ENCODE measurements around the gene FURIN. TPM values are rescaled to one million over a fixed set of nuclear protein-coding genes. Genes with fewer than 3 reads are reported as not detected.

FURIN gene
- total and polyA plus RNA-seq, 2 of the 4 experiments (the other 2 are of a cell fraction) = 34.8 to 54.3 TPM

- no peak for TF ChIP-seq CHD1 (IDR thresholded peaks at IDR 0.05; ENCODE audit: low read depth, low read length)
- no peak for TF ChIP-seq FOS (IDR thresholded peaks at IDR 0.05; ENCODE audit: low read depth, low read length)
- TF ChIP-seq RFX5 (IDR thresholded peaks at IDR 0.05; ENCODE audit: low read depth, low read length) = no peak
- no peak for TF ChIP-seq USF2 (IDR thresholded peaks at IDR 0.05; ENCODE audit: low read depth, low read length)
- no peak for TF ChIP-seq RCOR1 (IDR thresholded peaks at IDR 0.05; ENCODE audit: insufficient replicate concordance, low read length)
- no peak for TF ChIP-seq POLR2A (IDR thresholded peaks at IDR 0.05; ENCODE audit: low read depth, low read length)
- TF ChIP-seq MAFK (IDR thresholded peaks at IDR 0.05; ENCODE audit: low read depth, low read length) = no peak
- TF ChIP-seq MAZ (IDR thresholded peaks at IDR 0.05; ENCODE audit: borderline replicate concordance, low read depth, low read length) = no peak
- no peak for TF ChIP-seq SMC3 (IDR thresholded peaks at IDR 0.05; ENCODE audit: low read depth, low read length)
- no peak for TF ChIP-seq ELK1 (IDR thresholded peaks at IDR 0.05; ENCODE audit: borderline replicate concordance, low read depth, low read length)
- TF ChIP-seq CTCF (conservative IDR thresholded peaks at IDR 0.05; ENCODE audit: low read depth, low read length) = no peak
- no peak for TF ChIP-seq NFE2L2 (IDR thresholded peaks at IDR 0.05; ENCODE audit: low read depth, low read length)
- TF ChIP-seq MXI1 (IDR thresholded peaks at IDR 0.05; ENCODE audit: borderline replicate concordance, low read depth, low read length) = no peak
- TF ChIP-seq BHLHE40 (IDR thresholded peaks at IDR 0.05; ENCODE audit: low read depth, low read length) = no peak
- no peak for TF ChIP-seq CEBPB (IDR thresholded peaks at IDR 0.05; ENCODE audit: low read depth, low read length)
- TF ChIP-seq RAD21 (IDR thresholded peaks at IDR 0.05; ENCODE audit: low read length) = no peak
- ATAC-seq (ENCODE audit: low read depth) = no peak
- Histone ChIP-seq H3K56ac (ENCODE audit: extremely low read depth, insufficient read depth, low read length) (no peak overlapping the region), H4K20me1 (ENCODE audit: insufficient read depth, low read length) (peaks cover 9% of the 10 kb centered on the region), H2AK5ac (ENCODE audit: low read depth, low read length) (no peak overlapping the region), H2BK5ac (ENCODE audit: low read depth, low read length, poor library complexity, severe bottlenecking) (no peak overlapping the region), H3K4ac (ENCODE audit: low read depth, low read length) (no peak overlapping the region), H3K9me3 (ENCODE audit: control insufficient read depth, insufficient read depth, low read length) (no peaks in the 10 kb centered on the region), H3K4me3 (ENCODE audit: insufficient read depth, low read depth, low read length) (no peak overlapping the region), H3K4me2 (ENCODE audit: low read depth, low read length) (no peak overlapping the region), H2BK15ac (ENCODE audit: low read depth, low read length) (no peak overlapping the region), H4K8ac (ENCODE audit: low read depth in 2 of 2, low read length in 2 of 2) (no peak overlapping the region), H3K14ac (replicated peaks; ENCODE audit: low read depth, low read length) (no peak overlapping the region), H3K4me1 (ENCODE audit: control insufficient read depth, insufficient read depth, low read length) (peaks cover 9% of the 10 kb centered on the region), H2BK20ac (ENCODE audit: low read depth, low read length) (no peak overlapping the region), H3K9ac (ENCODE audit: low read depth, low read length) (no peak overlapping the region), H2AFZ (replicated peaks; ENCODE audit: low read length, poor library complexity) (no peak overlapping the region), H2BK120ac (ENCODE audit: low read depth, low read length) (no peak overlapping the region), H3K79me1 (ENCODE audit: low read depth in 1 of 2, low read length in 2 of 2) (peaks cover 14 to 30% of the 10 kb centered on the region in 2 experiments), H3K27me3 (ENCODE audit: control insufficient read depth, insufficient read depth, low read length) (no peaks in the 10 kb centered on the region), H4K91ac (ENCODE audit: insufficient read depth, low read depth, low read length) (no peak overlapping the region), H3K9me1 (ENCODE audit: insufficient read depth, low read length) (peaks cover 5% of the 10 kb centered on the region), H3K27ac (ENCODE audit: insufficient read depth, low read length) (no peak overlapping the region), H4K5ac (ENCODE audit: low read depth, low read length) (no peak overlapping the region), H2AK9ac (replicated peaks; ENCODE audit: low read depth, low read length, poor library complexity) (no peak overlapping the region), H3K18ac (ENCODE audit: low read depth, low read length) (no peak overlapping the region), H3K23ac (ENCODE audit: low read depth, low read length) (no peak overlapping the region), H3K36me3 (ENCODE audit: control insufficient read depth, insufficient read depth, low read length) (peaks cover 62% of the 10 kb centered on the region)
- in situ Hi-C loops (cut with MboI; ENCODE audit: low sequenced_read_pairs) = loop anchor here (25.0 kb wide), 1 partner anchor 566 kb away; no protein-coding TSS in a partner anchor
- DNase-seq = no peak
- dilution Hi-C loops (cut with HindIII; ENCODE audit: low sequenced_read_pairs, unreplicated experiment) = no loop called here
- ChIA-PET CTCF (no interaction called here), POLR2A (ENCODE audit: unreplicated experiment) (no interaction called here)
- 85% methylated on average over 4 of the region's 15 CpGs; no CpG with 5 or more reads in 1 of the 2 experiments for WGBS, 2 experiments (ENCODE audit: extremely low coverage in 2 of 2, insufficient read length in 1 of 2)
- BruUV-seq (replicated peaks) = no TSS peak
- intact Hi-C loops (cut with micrococcal nuclease) = no loop called here
Measured at GRCh38 chr15:90878660-90879059, 10.3 kb downstream of the FURIN start.

Data from IMR-90 (cell line).